Stomach smooth muscle (tissue), 2 donors: ENCODE results near the gene DES.

Experiments
- H3K27ac ChIP-seq: one replicate; pipeline ENCODE4 v1.7.0; 2013; ENCODE audit warnings: mild to moderate bottlenecking, low read length, inconsistent platforms
- H3K27me3 ChIP-seq, 2 donors: one replicate each; pipeline ENCODE4 v1.7.0; 2013; ENCODE audit warnings: low read length in 2 of 2; ENCODE audit not compliant: insufficient read depth in 2 of 2, control insufficient read depth in 1 of 2
- H3K36me3 ChIP-seq, 2 donors: one replicate each; pipeline ENCODE4 v1.7.0; 2013; ENCODE audit warnings: low read length in 2 of 2; ENCODE audit not compliant: control insufficient read depth in 2 of 2, insufficient read depth in 2 of 2
- H3K4me1 ChIP-seq: one replicate; pipeline ENCODE4 v1.7.0; 2013; ENCODE audit warnings: low read length; ENCODE audit not compliant: control insufficient read depth, insufficient read depth
- H3K4me3 ChIP-seq, 2 donors: one replicate each; pipeline ENCODE4 v1.7.0; 2013; ENCODE audit warnings: low read length in 2 of 2
- H3K9ac ChIP-seq, 2 donors: one replicate each; pipeline ENCODE4 v1.7.0; 2013; ENCODE audit warnings: low read length in 2 of 2, mild to moderate bottlenecking in 1 of 2
- H3K9me3 ChIP-seq, 2 donors: one replicate each; pipeline ENCODE4 v1.7.0; 2013; ENCODE audit warnings: low read length in 2 of 2; ENCODE audit not compliant: control insufficient read depth in 2 of 2
- donor health status: healthy.
- donor health status: Pancreatic carcinoma.

DES gene

DNA sequence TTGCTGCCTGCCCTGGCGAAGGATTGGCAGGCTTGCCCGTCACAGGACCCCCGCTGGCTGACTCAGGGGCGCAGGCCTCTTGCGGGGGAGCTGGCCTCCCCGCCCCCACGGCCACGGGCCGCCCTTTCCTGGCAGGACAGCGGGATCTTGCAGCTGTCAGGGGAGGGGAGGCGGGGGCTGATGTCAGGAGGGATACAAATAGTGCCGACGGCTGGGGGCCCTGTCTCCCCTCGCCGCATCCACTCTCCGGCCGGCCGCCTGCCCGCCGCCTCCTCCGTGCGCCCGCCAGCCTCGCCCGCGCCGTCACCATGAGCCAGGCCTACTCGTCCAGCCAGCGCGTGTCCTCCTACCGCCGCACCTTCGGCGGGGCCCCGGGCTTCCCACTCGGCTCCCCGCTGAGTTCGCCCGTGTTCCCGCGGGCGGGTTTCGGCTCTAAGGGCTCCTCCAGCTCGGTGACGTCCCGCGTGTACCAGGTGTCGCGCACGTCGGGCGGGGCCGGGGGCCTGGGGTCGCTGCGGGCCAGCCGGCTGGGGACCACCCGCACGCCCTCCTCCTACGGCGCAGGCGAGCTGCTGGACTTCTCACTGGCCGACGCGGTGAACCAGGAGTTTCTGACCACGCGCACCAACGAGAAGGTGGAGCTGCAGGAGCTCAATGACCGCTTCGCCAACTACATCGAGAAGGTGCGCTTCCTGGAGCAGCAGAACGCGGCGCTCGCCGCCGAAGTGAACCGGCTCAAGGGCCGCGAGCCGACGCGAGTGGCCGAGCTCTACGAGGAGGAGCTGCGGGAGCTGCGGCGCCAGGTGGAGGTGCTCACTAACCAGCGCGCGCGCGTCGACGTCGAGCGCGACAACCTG, at the start of gene DES:
Gene DES (plus strand): TSS at position 223 of the 857 bp plus-strand sequence. CDS start 86 bp downstream, at position 309.
- peaks cover 33% of the 10 kb centered on the region for H3K4me1 ChIP-seq
- peaks cover 28 to 35% of the 10 kb centered on the region in 2 donors for H3K36me3 ChIP-seq
- H3K9me3 ChIP-seq = no peaks in the 10 kb centered on the region
- peak within 1 kb of the TSS; percentile 92 to 98 for H3K9ac ChIP-seq
- H3K27me3 ChIP-seq = peaks cover 0 to 3% of the 10 kb centered on the region in 2 donors
- peak within 1 kb of the TSS; percentile 95 to 98 for H3K4me3 ChIP-seq
- peak within 1 kb of the TSS; percentile 98 for H3K27ac ChIP-seq

- peak overlapping the region; percentile 5 to 21 for H3K9ac ChIP-seq
- peak overlapping the region in 1 of 2 donors; percentile 29 for H3K4me3 ChIP-seq
- peaks cover 2 to 3% of the 10 kb centered on the region in 2 donors for H3K36me3 ChIP-seq
- H3K27ac ChIP-seq = no peak overlapping the region
- H3K27me3 ChIP-seq = no peaks in the 10 kb centered on the region
- no peaks in the 10 kb centered on the region for H3K9me3 ChIP-seq
- H3K4me1 ChIP-seq = peaks cover 10% of the 10 kb centered on the region
Measured at GRCh38 chr2:219368690-219369191, 49.4 kb upstream of the DES start.

DNA sequence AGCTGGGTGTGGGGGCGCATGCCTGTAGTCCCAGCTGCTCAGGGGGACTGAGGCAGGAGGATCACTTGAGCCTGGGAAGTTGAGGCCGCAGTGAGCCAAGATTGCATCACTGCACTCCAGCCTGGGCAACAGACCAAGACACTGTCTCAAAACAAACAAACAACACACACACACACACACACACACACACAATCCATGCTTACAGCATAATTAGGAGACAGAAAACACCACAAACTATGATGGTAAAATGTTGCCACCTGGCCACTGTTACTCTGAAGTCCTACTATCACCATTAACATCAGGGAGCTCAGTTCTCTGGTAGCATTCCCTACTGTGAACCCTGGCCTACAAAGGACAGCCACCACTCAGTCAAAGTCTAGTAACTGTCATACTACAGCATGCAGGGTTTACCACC, 48.7 kb upstream of the DES start:
- Histone ChIP-seq H3K27ac (no peak overlapping the region), H3K4me1 (peaks cover 10% of the 10 kb centered on the region), H3K9me3 (no peaks in the 10 kb centered on the region), H3K27me3 (no peaks in the 10 kb centered on the region), H3K4me3 (no peak overlapping the region), H3K36me3 (peaks cover 8 to 10% of the 10 kb centered on the region in 2 donors), H3K9ac (no peak overlapping the region)

- no peak overlapping the region for H3K27ac ChIP-seq
- peaks cover 28 to 55% of the 10 kb centered on the region in 2 donors for H3K36me3 ChIP-seq
- no peak overlapping the region for H3K4me3 ChIP-seq
- no peak overlapping the region for H3K9ac ChIP-seq
- no peaks in the 10 kb centered on the region for H3K27me3 ChIP-seq
- H3K9me3 ChIP-seq = no peaks in the 10 kb centered on the region
- no peaks in the 10 kb centered on the region for H3K4me1 ChIP-seq
Measured at GRCh38 chr2:219378163-219378851, 39.9 kb upstream of the DES start.

DNA sequence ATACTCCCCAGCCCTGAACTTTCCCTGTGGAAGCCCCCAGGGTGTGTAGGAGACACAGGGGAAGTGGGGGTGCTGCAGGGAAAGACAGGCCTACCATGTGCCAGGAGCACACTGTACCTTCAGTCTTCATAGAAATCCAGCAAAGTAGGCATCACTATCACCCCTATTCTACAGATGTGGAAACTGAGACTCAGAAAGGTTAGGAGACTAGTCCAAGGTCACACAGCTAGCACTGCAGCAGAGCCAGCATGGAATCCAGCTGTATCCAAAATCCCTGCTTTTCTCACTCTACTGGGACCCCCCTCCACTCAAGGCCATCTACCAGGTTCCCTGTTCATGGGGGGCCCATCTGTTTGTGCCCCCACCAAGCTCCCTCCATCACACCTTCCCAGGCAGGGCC, 37.3 kb upstream of the DES start:
- Histone ChIP-seq H3K4me1 (peaks cover 14% of the 10 kb centered on the region), H3K9ac (no peak overlapping the region), H3K36me3 (peaks cover 32 to 58% of the 10 kb centered on the region in 2 donors), H3K4me3 (no peak overlapping the region), H3K27ac (no peak overlapping the region), H3K27me3 (no peaks in the 10 kb centered on the region), H3K9me3 (no peaks in the 10 kb centered on the region)

- Histone ChIP-seq H3K27me3 (no peaks in the 10 kb centered on the region), H3K27ac (no peak overlapping the region), H3K9me3 (no peaks in the 10 kb centered on the region), H3K36me3 (peaks cover 34 to 62% of the 10 kb centered on the region in 2 donors), H3K4me1 (peaks cover 19% of the 10 kb centered on the region), H3K4me3 (no peak overlapping the region), H3K9ac (no peak overlapping the region)
Measured at GRCh38 chr2:219381448-219381847, 36.7 kb upstream of the DES start.

DNA sequence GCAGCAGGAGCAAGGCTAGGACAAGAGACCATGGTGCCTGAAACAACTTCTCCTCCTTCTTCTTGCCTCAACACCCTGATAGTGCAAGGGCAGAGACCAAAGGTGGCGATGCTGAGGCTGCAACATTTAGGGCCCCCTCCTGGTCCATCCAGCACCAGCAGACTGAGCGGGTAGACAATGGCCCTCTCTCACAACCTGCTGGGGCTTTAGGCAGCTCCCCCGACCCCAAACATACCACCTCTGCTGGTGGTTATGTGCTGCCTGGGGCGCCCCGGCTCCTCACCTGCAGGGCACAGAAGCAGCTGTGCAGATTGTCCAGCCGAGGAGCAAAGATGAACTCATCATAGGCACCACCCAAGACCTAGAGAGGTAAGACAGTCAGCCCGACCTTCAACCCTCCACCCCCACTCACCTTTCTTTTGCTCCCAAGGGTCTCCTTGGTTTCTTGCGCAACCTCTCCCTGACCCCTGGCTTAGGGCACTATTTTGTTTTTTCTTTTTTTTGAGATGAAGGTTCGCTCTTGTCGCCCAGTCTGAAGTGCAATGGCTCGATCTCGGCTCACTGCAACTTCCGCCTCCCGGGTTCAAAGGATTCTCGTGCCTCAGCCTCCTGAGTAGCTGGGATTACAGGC, 34.0 kb upstream of the DES start:
- H3K4me3 ChIP-seq = no peak overlapping the region
- no peaks in the 10 kb centered on the region for H3K9me3 ChIP-seq
- peaks cover 34 to 54% of the 10 kb centered on the region in 2 donors for H3K36me3 ChIP-seq
- H3K27ac ChIP-seq = no peak overlapping the region
- H3K4me1 ChIP-seq = peaks cover 35% of the 10 kb centered on the region
- no peak overlapping the region for H3K9ac ChIP-seq
- H3K27me3 ChIP-seq = no peaks in the 10 kb centered on the region

GRCh38 chr2:219384859-219385258, 33.3 kb upstream of the DES start:
- H3K36me3 ChIP-seq = peaks cover 34 to 54% of the 10 kb centered on the region in 2 donors

DNA sequence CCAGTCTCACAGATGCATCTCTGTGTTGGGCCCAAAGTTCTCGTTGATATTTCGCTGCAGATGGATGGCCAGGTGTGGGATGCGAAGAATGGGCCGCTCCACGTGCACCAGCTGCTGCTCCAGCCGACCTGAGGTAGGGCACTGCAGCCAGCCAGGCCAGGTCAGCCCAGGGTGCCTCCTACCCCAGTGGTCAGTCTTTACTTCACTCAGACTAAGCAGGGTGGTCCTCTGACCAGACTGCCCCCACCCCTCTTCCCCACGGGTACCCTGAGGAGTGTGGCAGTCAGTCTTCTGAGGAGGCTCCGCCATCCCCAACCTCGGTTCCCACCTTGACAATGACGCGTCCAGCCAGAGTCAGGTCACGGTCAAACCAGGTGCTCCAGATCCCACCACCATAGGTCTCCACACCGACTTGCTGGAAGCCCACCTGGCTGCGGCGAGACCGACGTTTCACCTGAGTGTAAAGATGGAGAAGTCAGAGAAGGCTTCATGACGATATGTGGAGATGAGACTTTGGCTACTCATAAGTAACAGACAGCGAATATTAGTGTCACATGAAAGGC, 32.1 kb upstream of the DES start:
- Histone ChIP-seq H3K4me1 (peaks cover 35% of the 10 kb centered on the region), H3K27me3 (no peaks in the 10 kb centered on the region), H3K4me3 (peak overlapping the region in 1 of 2 donors; percentile 86), H3K27ac (no peak overlapping the region), H3K9me3 (no peaks in the 10 kb centered on the region), H3K36me3 (peaks cover 34 to 46% of the 10 kb centered on the region in 2 donors), H3K9ac (no peak overlapping the region)

More at GRCh38 chr2:219384859-219385258, 33.3 kb upstream of the DES start:
- no peaks in the 10 kb centered on the region for H3K9me3 ChIP-seq
- H3K27ac ChIP-seq = no peak overlapping the region
- no peak overlapping the region for H3K9ac ChIP-seq
- H3K4me1 ChIP-seq = peaks cover 35% of the 10 kb centered on the region
- no peaks in the 10 kb centered on the region for H3K27me3 ChIP-seq
- H3K4me3 ChIP-seq = no peak overlapping the region
